ENCODE measurements around the gene INPP5B. TPM values are rescaled to one million over a fixed set of nuclear protein-coding genes. Genes with fewer than 3 reads are reported as not detected.

INPP5B gene
- total RNA-seq, 1 experiment from 2014 or later = 18.8 TPM

DNA sequence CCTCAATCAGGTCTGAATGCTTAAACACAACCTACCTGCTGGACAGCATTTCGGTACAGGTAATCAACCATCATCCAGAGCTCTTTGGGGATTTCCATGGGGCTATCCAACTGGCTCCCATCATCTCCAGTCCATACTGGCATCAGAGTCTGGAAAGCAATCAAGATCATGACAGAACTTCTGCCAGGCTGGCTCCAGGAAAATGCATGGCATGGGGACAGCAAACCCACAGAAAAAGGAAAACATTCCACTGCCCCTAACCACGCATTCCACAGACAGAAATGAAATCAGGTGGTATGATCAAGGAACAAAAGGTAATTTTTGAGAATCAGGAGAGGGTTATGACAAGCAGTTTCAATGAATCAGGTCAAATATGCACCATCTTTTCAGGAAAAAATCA, 78.4 kb downstream of the INPP5B start:
- no peaks in the 10 kb centered on the region for H3K27me3 ChIP-seq (replicated peaks; ENCODE audit: control insufficient read depth, insufficient read depth, low read length)
- no TSS peak for BruUV-seq (replicated peaks)
- Mint-ChIP-seq H3K4me1 (ENCODE audit: low read depth, unreplicated experiment) (no peaks in the 10 kb centered on the region), H3K27ac (ENCODE audit: unreplicated experiment) (no peak overlapping the region), H3K27me3 (ENCODE audit: insufficient read depth, unreplicated experiment) (no peaks in the 10 kb centered on the region), H3K4me3 (ENCODE audit: unreplicated experiment) (no peak overlapping the region), H3K9me3 (ENCODE audit: unreplicated experiment) (no peaks in the 10 kb centered on the region), H3K36me3 (ENCODE audit: insufficient read depth, unreplicated experiment) (peaks cover 19% of the 10 kb centered on the region)
- H3K4me3 ChIP-seq (ENCODE audit: low read depth, low read length) = no peak overlapping the region
- POLR2A ChIA-PET = no interaction called here
- intact Hi-C loops (cut with micrococcal nuclease; ENCODE audit: unreplicated experiment) = no loop called here
- H3K4me1 ChIP-seq = no peaks in the 10 kb centered on the region
- no peaks in the 10 kb centered on the region for H3K36me3 ChIP-seq (ENCODE audit: control insufficient read depth, insufficient read depth, low read length)
- TF ChIP-seq, protein P1, sequence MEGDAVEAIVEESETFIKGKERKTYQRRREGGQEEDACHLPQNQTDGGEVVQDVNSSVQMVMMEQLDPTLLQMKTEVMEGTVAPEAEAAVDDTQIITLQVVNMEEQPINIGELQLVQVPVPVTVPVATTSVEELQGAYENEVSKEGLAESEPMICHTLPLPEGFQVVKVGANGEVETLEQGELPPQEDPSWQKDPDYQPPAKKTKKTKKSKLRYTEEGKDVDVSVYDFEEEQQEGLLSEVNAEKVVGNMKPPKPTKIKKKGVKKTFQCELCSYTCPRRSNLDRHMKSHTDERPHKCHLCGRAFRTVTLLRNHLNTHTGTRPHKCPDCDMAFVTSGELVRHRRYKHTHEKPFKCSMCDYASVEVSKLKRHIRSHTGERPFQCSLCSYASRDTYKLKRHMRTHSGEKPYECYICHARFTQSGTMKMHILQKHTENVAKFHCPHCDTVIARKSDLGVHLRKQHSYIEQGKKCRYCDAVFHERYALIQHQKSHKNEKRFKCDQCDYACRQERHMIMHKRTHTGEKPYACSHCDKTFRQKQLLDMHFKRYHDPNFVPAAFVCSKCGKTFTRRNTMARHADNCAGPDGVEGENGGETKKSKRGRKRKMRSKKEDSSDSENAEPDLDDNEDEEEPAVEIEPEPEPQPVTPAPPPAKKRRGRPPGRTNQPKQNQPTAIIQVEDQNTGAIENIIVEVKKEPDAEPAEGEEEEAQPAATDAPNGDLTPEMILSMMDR (IDR thresholded peaks at IDR 0.05; ENCODE audit: insufficient read depth in 1 of 2, low read depth in 1 of 2, low read length in 1 of 2, severe bottlenecking in 1 of 2, unreplicated experiment in 1 of 2) = no peak
- no peaks in the 10 kb centered on the region for H3K9me3 ChIP-seq
- DNase-seq = no peak
- CTCF ChIA-PET = no interaction called here

DNA sequence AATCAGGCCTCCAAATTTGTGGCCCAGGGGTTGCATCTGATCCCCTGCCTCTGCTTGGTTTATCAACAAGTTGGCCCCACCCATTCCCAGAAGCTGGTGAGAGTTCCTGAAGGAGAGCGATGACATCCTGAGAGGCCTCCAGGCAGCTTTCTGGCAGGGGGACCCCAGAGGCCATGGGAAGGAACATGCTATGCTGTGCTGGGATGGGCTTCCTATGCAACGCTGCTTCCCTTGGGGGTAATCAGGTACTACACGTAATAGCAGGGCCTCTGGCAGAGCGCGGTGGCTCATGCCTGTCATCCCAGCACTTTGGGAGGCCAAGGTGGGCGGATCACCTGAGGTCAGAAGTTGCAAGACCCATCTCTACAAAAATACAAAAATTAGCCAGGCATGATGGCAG, 79.1 kb downstream of the INPP5B start:
- no peak for DNase-seq
- CTCF ChIA-PET = no interaction called here
- no peaks in the 10 kb centered on the region for H3K27me3 ChIP-seq (replicated peaks; ENCODE audit: control insufficient read depth, insufficient read depth, low read length)
- no peaks in the 10 kb centered on the region for H3K9me3 ChIP-seq
- H3K4me1 ChIP-seq = no peaks in the 10 kb centered on the region
- Mint-ChIP-seq H3K4me1 (ENCODE audit: low read depth, unreplicated experiment) (no peaks in the 10 kb centered on the region), H3K27ac (ENCODE audit: unreplicated experiment) (no peak overlapping the region), H3K4me3 (ENCODE audit: unreplicated experiment) (no peak overlapping the region), H3K27me3 (ENCODE audit: insufficient read depth, unreplicated experiment) (no peaks in the 10 kb centered on the region), H3K36me3 (ENCODE audit: insufficient read depth, unreplicated experiment) (peaks cover 22% of the 10 kb centered on the region), H3K9me3 (ENCODE audit: unreplicated experiment) (no peaks in the 10 kb centered on the region)
- H3K36me3 ChIP-seq (ENCODE audit: control insufficient read depth, insufficient read depth, low read length) = no peaks in the 10 kb centered on the region
- TF ChIP-seq, protein P1 (IDR thresholded peaks at IDR 0.05; ENCODE audit: insufficient read depth in 1 of 2, low read depth in 1 of 2, low read length in 1 of 2, severe bottlenecking in 1 of 2, unreplicated experiment in 1 of 2) = no peak
- intact Hi-C loops (cut with micrococcal nuclease; ENCODE audit: unreplicated experiment) = no loop called here
- no TSS peak for BruUV-seq (replicated peaks)
- no peak overlapping the region for H3K4me3 ChIP-seq (ENCODE audit: low read depth, low read length)
- POLR2A ChIA-PET = no interaction called here

DNA sequence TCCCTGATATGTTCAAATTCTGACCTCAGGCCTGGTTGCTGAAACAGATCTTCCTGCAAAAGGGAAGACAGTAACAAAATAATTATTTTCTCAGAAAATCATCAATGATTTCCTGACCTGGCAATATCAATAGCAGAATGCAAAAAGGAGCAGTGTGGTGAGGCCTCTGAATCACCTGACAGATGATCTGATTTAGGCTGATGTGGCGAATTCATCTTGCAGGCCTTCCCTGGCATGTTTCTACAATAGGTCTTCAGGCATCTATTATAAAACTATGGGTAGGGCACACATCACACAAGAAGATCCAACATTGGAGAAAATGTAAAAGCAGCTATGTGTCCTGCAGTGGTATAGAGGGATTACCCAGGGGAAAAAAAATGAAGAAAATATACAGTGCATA, 80.4 kb downstream of the INPP5B start:
- POLR2A ChIA-PET = no interaction called here
- intact Hi-C loops (cut with micrococcal nuclease; ENCODE audit: unreplicated experiment) = no loop called here

More for the DNA sequence above, 80.4 kb downstream of the INPP5B start:
- Mint-ChIP-seq H3K4me1 (ENCODE audit: low read depth, unreplicated experiment) (no peaks in the 10 kb centered on the region), H3K27me3 (ENCODE audit: insufficient read depth, unreplicated experiment) (no peaks in the 10 kb centered on the region), H3K9me3 (ENCODE audit: unreplicated experiment) (no peaks in the 10 kb centered on the region), H3K27ac (ENCODE audit: unreplicated experiment) (no peak overlapping the region), H3K4me3 (ENCODE audit: unreplicated experiment) (no peak overlapping the region), H3K36me3 (ENCODE audit: insufficient read depth, unreplicated experiment) (peaks cover 22% of the 10 kb centered on the region)
- TF ChIP-seq, protein P1 (IDR thresholded peaks at IDR 0.05; ENCODE audit: insufficient read depth in 1 of 2, low read depth in 1 of 2, low read length in 1 of 2, severe bottlenecking in 1 of 2, unreplicated experiment in 1 of 2) = no peak
- Histone ChIP-seq H3K4me1 (no peaks in the 10 kb centered on the region), H3K27me3 (replicated peaks; ENCODE audit: control insufficient read depth, insufficient read depth, low read length) (no peaks in the 10 kb centered on the region), H3K9me3 (no peaks in the 10 kb centered on the region), H3K4me3 (ENCODE audit: low read depth, low read length) (no peak overlapping the region), H3K36me3 (ENCODE audit: control insufficient read depth, insufficient read depth, low read length) (no peaks in the 10 kb centered on the region)
- CTCF ChIA-PET = no interaction called here
- BruUV-seq (replicated peaks) = no TSS peak
- DNase-seq = no peak
